ENCODE data around the gene PELI2. TPM values are rescaled to one million over a fixed set of nuclear protein-coding genes. Genes with fewer than 3 reads are reported as not detected.

Gene PELI2
- total RNA-seq, 2 donors from 2014 or later, result 31.6 to 41.8 TPM

GRCh38 chr14:56273951-56274350 is 155.7 kb downstream of the PELI2 start:
- H3K4me3 ChIP-seq, result no peak overlapping the region
- ATAC-seq (no peak), DNase-seq (no peak)
- 71 to 73% methylated on average over 6 of the region's 6 CpGs for WGBS, 2 donors
- H3K27me3 ChIP-seq, result no peaks in the 10 kb centered on the region
- H3K27ac ChIP-seq, result peak overlapping the region in 1 of 4 donors; percentile 16
- intact Hi-C loops (cut with DNase I), result no loop called here
- no peaks in the 10 kb centered on the region for H3K36me3 ChIP-seq (replicated peaks in 1 of 2; ENCODE audit: insufficient read depth in 1 of 2, low read depth in 2 of 2)
- no peak for TF ChIP-seq CTCF (IDR thresholded peaks at IDR 0.05)
- TF ChIP-seq POLR2A (IDR thresholded peaks at IDR 0.05), result no peak
- no peaks in the 10 kb centered on the region for H3K9me3 ChIP-seq
- peaks cover 11% of the 10 kb centered on the region for H3K4me1 ChIP-seq

GRCh38 chr14:56274556-56274955 is 156.3 kb downstream of the PELI2 start:
- no peak overlapping the region for H3K4me3 ChIP-seq
- DNase-seq, result no peak
- H3K27ac ChIP-seq, result peak overlapping the region in 1 of 4 donors; percentile 16
- no peak for ATAC-seq
- H3K36me3 ChIP-seq (replicated peaks in 1 of 2; ENCODE audit: insufficient read depth in 1 of 2, low read depth in 2 of 2), result no peaks in the 10 kb centered on the region
- H3K27me3 ChIP-seq, result no peaks in the 10 kb centered on the region
- TF ChIP-seq CTCF (IDR thresholded peaks at IDR 0.05), result no peak
- TF ChIP-seq POLR2A (IDR thresholded peaks at IDR 0.05), result no peak
- H3K9me3 ChIP-seq, result no peaks in the 10 kb centered on the region
- intact Hi-C loops (cut with DNase I), result no loop called here
- peaks cover 11% of the 10 kb centered on the region for H3K4me1 ChIP-seq
- 26 to 41% methylated on average over 1 of the region's 1 CpG for WGBS, 2 donors

GRCh38 chr14:56276108-56276507 is 157.9 kb downstream of the PELI2 start:
- DNase-seq (no peak), ATAC-seq (no peak)
- 85 to 96% methylated on average over 5 of the region's 5 CpGs for WGBS, 2 donors
- H3K27ac ChIP-seq, result no peak overlapping the region
- no peaks in the 10 kb centered on the region for H3K36me3 ChIP-seq (replicated peaks in 1 of 2; ENCODE audit: insufficient read depth in 1 of 2, low read depth in 2 of 2)
- H3K4me1 ChIP-seq, result peaks cover 11% of the 10 kb centered on the region
- intact Hi-C loops (cut with DNase I), result no loop called here
- H3K9me3 ChIP-seq, result no peaks in the 10 kb centered on the region
- H3K27me3 ChIP-seq, result no peaks in the 10 kb centered on the region
- no peak for TF ChIP-seq CTCF (IDR thresholded peaks at IDR 0.05)
- TF ChIP-seq POLR2A (IDR thresholded peaks at IDR 0.05), result no peak
- no peak overlapping the region for H3K4me3 ChIP-seq

- TF ChIP-seq CTCF (IDR thresholded peaks at IDR 0.05) (no peak), POLR2A (IDR thresholded peaks at IDR 0.05) (no peak)
- WGBS, 2 donors, result 44 to 52% methylated on average over 1 of the region's 1 CpG
- no peaks in the 10 kb centered on the region for H3K9me3 ChIP-seq
Observed at GRCh38 chr14:56278383-56278782, 160.2 kb downstream of the PELI2 start.

GRCh38 chr14:56280843-56281242 is 162.6 kb downstream of the PELI2 start:
- no peaks in the 10 kb centered on the region for H3K27me3 ChIP-seq
- ATAC-seq, result no peak
- H3K9me3 ChIP-seq, result no peaks in the 10 kb centered on the region
- DNase-seq, result no peak
- no peaks in the 10 kb centered on the region for H3K36me3 ChIP-seq (replicated peaks in 1 of 2; ENCODE audit: insufficient read depth in 1 of 2, low read depth in 2 of 2)
- intact Hi-C loops (cut with DNase I), result no loop called here
- no peak overlapping the region for H3K27ac ChIP-seq
- H3K4me1 ChIP-seq, result no peaks in the 10 kb centered on the region
- H3K4me3 ChIP-seq, result no peak overlapping the region
- 95 to 97% methylated on average over 2 of the region's 2 CpGs for WGBS, 2 donors
- no peak for TF ChIP-seq POLR2A (IDR thresholded peaks at IDR 0.05)
- no peak for TF ChIP-seq CTCF (IDR thresholded peaks at IDR 0.05)

More at GRCh38 chr14:56278383-56278782, 160.2 kb downstream of the PELI2 start:
- Histone ChIP-seq H3K27me3 (no peaks in the 10 kb centered on the region), H3K27ac (no peak overlapping the region), H3K4me1 (peaks cover 11% of the 10 kb centered on the region), H3K4me3 (no peak overlapping the region), H3K36me3 (replicated peaks in 1 of 2; ENCODE audit: insufficient read depth in 1 of 2, low read depth in 2 of 2) (no peaks in the 10 kb centered on the region)
- intact Hi-C loops (cut with DNase I), result no loop called here
- ATAC-seq (no peak), DNase-seq (no peak)
